Measurements from ENCODE around the gene ACSL4.

ACSL4 gene

GRCh38 chrX:109732807-109733612, at the start of gene ACSL4:
TSS of gene ACSL4 (minus strand) at chrX:109733257. CDS start at chrX:109683363, 49,894 bp downstream.
- Histone ChIP-seq H3K36me3 (ENCODE audit: insufficient read depth, low read length) (no peaks in the 10 kb centered on the region), H3K4me1 (ENCODE audit: insufficient read depth, low read length) (peaks cover 4% of the 10 kb centered on the region), H3K9ac (ENCODE audit: low read depth, low read length) (peak within 1 kb of the TSS; percentile 88), H3K9me3 (ENCODE audit: control insufficient read depth, insufficient read depth, low read length) (no peaks in the 10 kb centered on the region)

DNA sequence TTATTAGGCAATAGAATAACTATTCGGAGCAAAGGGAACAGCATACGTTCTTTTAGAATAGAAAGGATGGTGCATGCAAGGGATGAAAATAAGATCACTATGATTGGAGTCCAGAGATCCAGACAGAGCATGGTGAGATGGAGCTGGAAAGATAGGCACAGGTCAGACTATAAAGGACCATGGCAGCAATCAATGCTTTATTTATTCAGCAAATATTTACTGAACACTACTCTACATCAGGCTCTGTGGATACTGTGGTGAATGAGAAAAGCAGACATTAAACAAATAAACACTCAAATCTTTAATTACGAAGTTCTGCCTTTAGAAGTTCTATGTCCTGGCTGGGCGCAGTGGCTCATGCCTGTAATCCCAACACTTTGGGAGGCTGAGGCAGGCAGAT, 44.7 kb upstream of the ACSL4 start:
- no peaks in the 10 kb centered on the region for H3K9me3 ChIP-seq (ENCODE audit: control insufficient read depth, insufficient read depth, low read length)
- H3K36me3 ChIP-seq (ENCODE audit: insufficient read depth, low read length): no peaks in the 10 kb centered on the region
- H3K4me1 ChIP-seq (ENCODE audit: insufficient read depth, low read length): peaks cover 10% of the 10 kb centered on the region
- no peak overlapping the region for H3K9ac ChIP-seq (ENCODE audit: low read depth, low read length)

DNA sequence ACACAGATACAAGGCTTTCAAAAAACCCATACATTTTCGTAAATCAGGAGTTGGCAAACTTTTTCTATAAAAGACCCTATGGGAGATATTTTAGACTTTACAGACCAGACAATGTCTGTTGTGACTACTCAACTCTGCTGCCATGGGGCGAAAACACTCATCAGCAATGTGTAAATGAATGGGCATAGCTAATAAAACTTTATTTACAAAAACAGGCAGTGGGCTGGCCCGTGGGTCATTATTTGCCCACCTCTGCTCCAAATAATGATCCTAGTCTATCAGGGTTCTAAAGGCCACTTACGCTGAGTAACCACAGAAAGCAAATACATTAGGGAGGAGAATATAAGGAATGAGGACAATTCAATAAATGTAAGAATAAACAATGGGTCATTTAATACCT, 43.9 kb upstream of the ACSL4 start:
- no peaks in the 10 kb centered on the region for H3K9me3 ChIP-seq (ENCODE audit: control insufficient read depth, insufficient read depth, low read length)
- no peaks in the 10 kb centered on the region for H3K36me3 ChIP-seq (ENCODE audit: insufficient read depth, low read length)
- H3K4me1 ChIP-seq (ENCODE audit: insufficient read depth, low read length): peaks cover 10% of the 10 kb centered on the region
- no peak overlapping the region for H3K9ac ChIP-seq (ENCODE audit: low read depth, low read length)

DNA sequence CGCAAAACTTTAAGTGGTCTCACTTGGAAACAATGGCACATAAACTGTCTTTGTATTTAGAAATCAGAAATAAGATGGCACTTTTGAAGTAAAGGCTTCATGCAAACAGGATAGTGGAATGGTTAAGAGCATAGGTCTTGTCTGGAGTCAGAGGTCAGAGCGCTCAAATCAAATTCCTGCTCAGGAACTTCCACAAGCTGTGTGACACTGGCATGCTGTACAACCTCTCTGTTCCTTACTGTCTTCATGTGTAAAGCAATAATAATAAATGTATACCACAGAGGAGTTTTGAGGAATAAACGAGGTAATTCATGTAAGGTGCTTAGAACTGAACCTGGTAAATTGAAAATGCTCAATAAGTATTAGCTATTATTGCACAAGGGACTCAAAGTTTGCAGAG, 43.4 kb upstream of the ACSL4 start:
- no peaks in the 10 kb centered on the region for H3K9me3 ChIP-seq (ENCODE audit: control insufficient read depth, insufficient read depth, low read length)
- no peaks in the 10 kb centered on the region for H3K36me3 ChIP-seq (ENCODE audit: insufficient read depth, low read length)
- peaks cover 10% of the 10 kb centered on the region for H3K4me1 ChIP-seq (ENCODE audit: insufficient read depth, low read length)
- no peak overlapping the region for H3K9ac ChIP-seq (ENCODE audit: low read depth, low read length)

DNA sequence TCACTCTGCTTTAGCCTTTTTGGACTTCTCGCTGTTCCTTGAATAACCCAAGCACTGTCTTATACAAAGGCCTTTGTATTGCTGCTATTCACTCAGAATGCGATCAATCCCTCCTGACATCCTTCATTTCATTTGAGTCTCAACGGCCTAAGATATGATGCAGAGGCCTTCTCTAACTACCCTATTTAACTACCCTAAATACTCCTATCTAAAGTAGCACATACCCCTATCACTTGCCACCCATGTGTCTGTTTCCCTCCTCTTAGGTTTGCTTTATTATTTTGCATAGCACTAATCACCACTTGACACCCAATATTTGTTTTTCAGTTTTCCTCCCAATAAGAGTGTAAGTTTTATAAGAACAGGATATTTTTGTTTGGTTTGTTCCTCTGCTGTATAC, 42.3 kb upstream of the ACSL4 start:
- no peak overlapping the region for H3K9ac ChIP-seq (ENCODE audit: low read depth, low read length)
- H3K9me3 ChIP-seq (ENCODE audit: control insufficient read depth, insufficient read depth, low read length): no peaks in the 10 kb centered on the region
- no peaks in the 10 kb centered on the region for H3K36me3 ChIP-seq (ENCODE audit: insufficient read depth, low read length)
- peaks cover 10% of the 10 kb centered on the region for H3K4me1 ChIP-seq (ENCODE audit: insufficient read depth, low read length)

GRCh38 chrX:109774706-109775105, 41.6 kb upstream of the ACSL4 start:
- peaks cover 10% of the 10 kb centered on the region for H3K4me1 ChIP-seq (ENCODE audit: insufficient read depth, low read length)
- no peaks in the 10 kb centered on the region for H3K9me3 ChIP-seq (ENCODE audit: control insufficient read depth, insufficient read depth, low read length)
- no peaks in the 10 kb centered on the region for H3K36me3 ChIP-seq (ENCODE audit: insufficient read depth, low read length)
- no peak overlapping the region for H3K9ac ChIP-seq (ENCODE audit: low read depth, low read length)

DNA sequence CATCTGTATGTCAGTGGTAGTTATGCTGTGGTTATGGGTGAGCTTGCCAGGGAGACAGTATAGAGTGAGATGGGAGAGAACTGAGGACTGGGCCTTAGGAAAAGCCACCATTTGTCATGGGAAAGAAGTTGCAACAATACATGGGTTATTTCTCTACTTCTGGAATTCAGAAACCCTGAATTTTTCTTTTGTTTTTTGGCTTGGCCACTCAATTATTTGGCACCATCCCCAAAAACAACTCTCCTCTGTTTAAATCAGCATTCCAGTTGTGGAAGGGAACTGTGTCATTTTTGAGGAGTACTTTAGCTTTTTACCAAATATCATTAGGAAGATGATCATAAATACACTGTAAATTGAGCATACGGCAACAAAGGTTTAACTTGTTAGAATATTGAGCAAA, 41.1 kb upstream of the ACSL4 start:
- Histone ChIP-seq H3K4me1 (ENCODE audit: insufficient read depth, low read length) (peaks cover 10% of the 10 kb centered on the region), H3K9ac (ENCODE audit: low read depth, low read length) (no peak overlapping the region), H3K36me3 (ENCODE audit: insufficient read depth, low read length) (no peaks in the 10 kb centered on the region), H3K9me3 (ENCODE audit: control insufficient read depth, insufficient read depth, low read length) (no peaks in the 10 kb centered on the region; the same call in 1 of the 2 replicates)

- H3K4me1 ChIP-seq (ENCODE audit: insufficient read depth, low read length): peaks cover 10% of the 10 kb centered on the region
- no peaks in the 10 kb centered on the region; the same call in 1 of the 2 replicates for H3K9me3 ChIP-seq (ENCODE audit: control insufficient read depth, insufficient read depth, low read length)
- H3K36me3 ChIP-seq (ENCODE audit: insufficient read depth, low read length): no peaks in the 10 kb centered on the region
- no peak overlapping the region for H3K9ac ChIP-seq (ENCODE audit: low read depth, low read length)
Measured at GRCh38 chrX:109773374-109773773, 40.3 kb upstream of the ACSL4 start.

- Histone ChIP-seq H3K4me1 (ENCODE audit: insufficient read depth, low read length) (peaks cover 10% of the 10 kb centered on the region), H3K36me3 (ENCODE audit: insufficient read depth, low read length) (no peaks in the 10 kb centered on the region), H3K9me3 (ENCODE audit: control insufficient read depth, insufficient read depth, low read length) (no peaks in the 10 kb centered on the region; the same call in 1 of the 2 replicates), H3K9ac (ENCODE audit: low read depth, low read length) (no peak overlapping the region)
Measured at GRCh38 chrX:109770780-109771179, 37.7 kb upstream of the ACSL4 start.

- H3K9ac ChIP-seq (ENCODE audit: low read depth, low read length): no peak overlapping the region; the same call in 1 of the 2 replicates
- no peaks in the 10 kb centered on the region for H3K36me3 ChIP-seq (ENCODE audit: insufficient read depth, low read length)
- H3K4me1 ChIP-seq (ENCODE audit: insufficient read depth, low read length): peaks cover 15% of the 10 kb centered on the region
- no peaks in the 10 kb centered on the region for H3K9me3 ChIP-seq (ENCODE audit: control insufficient read depth, insufficient read depth, low read length)
Measured at GRCh38 chrX:109760922-109761250, 27.8 kb upstream of the ACSL4 start.

DNA sequence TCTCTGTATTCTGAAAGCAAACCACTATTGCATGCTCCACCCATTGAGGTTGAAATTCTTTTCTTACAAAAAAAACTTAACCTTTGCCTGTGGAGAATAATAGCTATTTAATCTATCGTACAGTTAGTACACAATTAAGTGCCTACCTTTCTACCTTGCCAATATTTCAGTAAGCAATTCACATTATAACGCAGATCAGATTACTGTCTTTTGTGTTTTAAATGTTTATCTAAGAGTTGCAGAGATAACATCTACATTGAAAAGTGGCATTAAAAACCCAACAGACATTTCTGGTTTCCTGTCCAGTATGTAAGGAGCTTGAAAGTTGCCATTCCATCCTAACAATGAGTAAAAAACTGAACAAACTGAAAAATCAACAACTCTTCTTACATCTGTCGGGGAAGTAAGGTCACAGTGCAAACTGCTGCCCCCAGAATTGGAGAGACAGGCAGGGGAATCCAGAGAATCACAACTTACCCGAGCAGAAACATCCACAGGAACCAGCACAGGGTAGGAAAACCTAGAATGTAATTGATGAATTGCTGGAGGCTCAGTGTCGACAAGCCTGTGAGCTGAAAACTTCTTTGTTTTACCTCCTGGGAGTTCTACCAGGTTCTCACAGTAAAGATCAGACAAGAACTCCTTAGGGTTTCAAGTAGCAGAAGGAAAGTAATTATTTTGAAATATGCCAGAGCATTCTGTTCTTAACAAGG, 27.3 kb upstream of the ACSL4 start:
- H3K4me1 ChIP-seq (ENCODE audit: insufficient read depth, low read length): peaks cover 15% of the 10 kb centered on the region
- no peaks in the 10 kb centered on the region for H3K36me3 ChIP-seq (ENCODE audit: insufficient read depth, low read length)
- H3K9ac ChIP-seq (ENCODE audit: low read depth, low read length): no peak overlapping the region; the same call in 1 of the 2 replicates
- H3K9me3 ChIP-seq (ENCODE audit: control insufficient read depth, insufficient read depth, low read length): no peaks in the 10 kb centered on the region

DNA sequence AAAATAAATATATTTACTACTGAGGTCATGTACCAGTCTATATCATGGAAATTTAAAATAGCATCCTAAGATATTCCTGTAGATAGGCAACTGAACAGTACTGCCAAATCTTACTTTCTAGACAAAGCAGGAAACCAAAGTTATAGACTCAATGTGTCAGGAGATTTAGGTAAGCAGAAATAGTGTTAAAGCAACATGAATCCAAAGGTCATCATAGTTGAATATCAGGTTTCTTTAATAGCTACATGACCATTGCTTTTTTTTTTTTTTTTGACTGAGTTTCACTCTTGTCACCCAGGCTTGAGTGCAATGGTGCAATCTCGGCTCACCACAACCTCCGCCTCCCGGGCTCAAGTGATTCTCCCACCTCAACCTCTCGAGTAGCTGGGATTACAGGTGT, 20.2 kb upstream of the ACSL4 start:
- H3K9ac ChIP-seq (ENCODE audit: low read depth, low read length): no peak overlapping the region
- H3K9me3 ChIP-seq (ENCODE audit: control insufficient read depth, insufficient read depth, low read length): no peaks in the 10 kb centered on the region
- H3K36me3 ChIP-seq (ENCODE audit: insufficient read depth, low read length): no peaks in the 10 kb centered on the region
- H3K4me1 ChIP-seq (ENCODE audit: insufficient read depth, low read length): no peaks in the 10 kb centered on the region

DNA sequence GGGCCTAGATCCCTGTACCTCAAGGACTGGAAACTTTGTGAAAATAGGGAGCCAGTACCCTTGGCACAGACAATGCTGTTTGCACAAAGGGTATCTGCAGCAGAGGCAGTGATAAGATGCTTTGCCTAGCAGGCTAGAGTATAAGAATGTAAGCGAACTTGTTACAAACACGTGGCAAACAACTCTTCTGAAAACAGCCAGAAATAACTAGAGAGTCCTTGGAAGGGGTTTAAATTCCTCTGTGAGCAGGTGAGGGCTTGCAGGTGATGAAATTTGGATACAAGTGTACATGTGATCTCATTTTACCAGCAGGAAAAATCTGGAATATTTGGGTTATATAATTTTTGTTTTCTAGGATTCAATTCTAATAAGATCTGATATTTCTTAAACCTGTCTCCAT, 18.6 kb upstream of the ACSL4 start:
- no peaks in the 10 kb centered on the region for H3K4me1 ChIP-seq (ENCODE audit: insufficient read depth, low read length)
- H3K9me3 ChIP-seq (ENCODE audit: control insufficient read depth, insufficient read depth, low read length): no peaks in the 10 kb centered on the region
- H3K36me3 ChIP-seq (ENCODE audit: insufficient read depth, low read length): no peaks in the 10 kb centered on the region
- H3K9ac ChIP-seq (ENCODE audit: low read depth, low read length): no peak overlapping the region

DNA sequence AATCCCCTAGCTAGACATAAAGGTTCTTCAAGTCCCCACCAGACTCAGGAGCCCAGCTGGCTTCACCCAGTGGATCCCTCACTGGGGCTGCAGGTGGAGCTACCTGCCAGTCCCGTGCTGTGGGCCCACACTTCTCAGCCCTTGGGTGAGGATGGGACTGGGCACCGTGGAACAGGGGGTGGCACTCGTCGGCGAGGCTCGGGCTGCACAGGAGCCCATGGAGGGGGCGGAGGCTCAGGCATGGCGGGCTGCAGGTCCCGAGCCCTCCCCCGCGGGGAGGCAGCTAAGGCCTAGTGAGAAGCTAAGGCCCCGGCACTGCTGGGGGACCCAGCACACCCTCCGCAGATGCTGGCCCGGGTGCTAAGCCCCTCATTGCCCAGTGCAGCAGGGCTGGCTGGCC, 16.1 kb upstream of the ACSL4 start:
- H3K9ac ChIP-seq (ENCODE audit: low read depth, low read length): no peak overlapping the region
- no peaks in the 10 kb centered on the region for H3K4me1 ChIP-seq (ENCODE audit: insufficient read depth, low read length)
- no peaks in the 10 kb centered on the region for H3K36me3 ChIP-seq (ENCODE audit: insufficient read depth, low read length)
- H3K9me3 ChIP-seq (ENCODE audit: control insufficient read depth, insufficient read depth, low read length): no peaks in the 10 kb centered on the region

DNA sequence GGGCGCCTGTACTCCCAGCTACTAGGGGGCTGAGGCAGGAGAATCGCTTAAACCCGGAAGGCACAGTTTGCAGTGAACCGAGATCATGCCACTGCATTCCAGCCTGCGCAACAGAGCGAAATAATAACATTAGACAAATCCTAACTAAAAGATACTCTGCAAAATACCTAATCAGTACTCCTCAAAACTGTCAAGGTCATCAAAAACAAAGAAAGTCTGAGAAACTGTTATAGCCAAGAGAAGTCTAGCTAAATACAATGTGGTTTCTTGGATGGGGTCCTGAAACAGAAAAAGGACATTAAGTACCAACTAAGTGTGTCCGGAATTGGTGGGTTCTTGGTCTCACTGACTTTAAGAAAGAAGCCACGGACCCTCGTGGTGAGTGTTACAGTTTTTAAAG, 14.6 kb upstream of the ACSL4 start:
- H3K4me1 ChIP-seq (ENCODE audit: insufficient read depth, low read length): no peaks in the 10 kb centered on the region
- H3K36me3 ChIP-seq (ENCODE audit: insufficient read depth, low read length): no peaks in the 10 kb centered on the region
- H3K9me3 ChIP-seq (ENCODE audit: control insufficient read depth, insufficient read depth, low read length): no peaks in the 10 kb centered on the region
- H3K9ac ChIP-seq (ENCODE audit: low read depth, low read length): no peak overlapping the region

Data from ES-I3 (cell line).